GM21526 (cell line): ENCODE measurements around the gene CEP128.

Experiments
- ATAC-seq: cut with Tn5 transposase; IDR thresholded peaks from one replicate; pipeline ENCODE4 v1.9.1; 2021; ENCODE audit warnings: moderate library complexity; ENCODE audit not compliant: unreplicated experiment, low FRiP score

The CEP128 gene

GRCh38 chr14:80906336-80906735 is 35.2 kb downstream of the CEP128 start:
- ATAC-seq: no peak

DNA sequence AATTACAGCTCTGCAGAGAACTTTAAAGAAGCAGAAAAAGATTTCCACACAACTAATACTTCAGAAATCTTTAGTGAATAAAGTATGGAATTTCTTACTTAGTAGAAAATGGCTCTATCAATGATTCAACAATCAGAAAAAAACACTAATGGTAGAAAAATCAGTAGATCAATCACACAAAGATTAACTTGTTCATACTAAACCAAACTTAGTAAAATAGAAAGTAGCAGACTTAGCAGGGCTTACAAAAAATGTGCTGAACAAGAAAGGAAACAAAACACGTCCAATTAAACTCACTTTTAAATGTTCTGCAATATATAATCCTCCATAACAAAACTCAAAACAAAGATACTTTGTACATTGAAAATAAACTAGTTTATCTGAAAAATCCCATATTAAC is 38.9 kb downstream of the CEP128 start:
- no peak for ATAC-seq

DNA sequence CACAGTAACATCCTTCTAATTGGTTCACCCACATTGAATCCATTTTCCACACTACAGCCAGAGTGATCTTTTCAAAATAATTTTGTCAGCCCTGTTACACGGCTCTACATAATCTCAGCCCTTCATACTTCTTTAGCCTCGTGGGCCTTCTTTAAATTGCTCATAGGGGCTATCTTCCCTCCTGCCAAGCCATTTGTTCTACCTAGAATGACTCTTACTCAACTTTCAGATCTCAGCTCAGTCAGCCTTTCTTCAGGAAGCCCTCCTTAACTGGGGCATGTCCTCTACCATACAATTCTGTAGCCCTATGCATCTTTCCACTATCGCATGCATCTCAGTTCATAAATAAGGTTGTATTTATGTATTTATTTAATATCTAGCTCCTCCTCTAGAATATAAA is 39.7 kb downstream of the CEP128 start:
- ATAC-seq: no peak

- no peak for ATAC-seq
Measured at GRCh38 chr14:80901260-80901659, 40.3 kb downstream of the CEP128 start.

DNA sequence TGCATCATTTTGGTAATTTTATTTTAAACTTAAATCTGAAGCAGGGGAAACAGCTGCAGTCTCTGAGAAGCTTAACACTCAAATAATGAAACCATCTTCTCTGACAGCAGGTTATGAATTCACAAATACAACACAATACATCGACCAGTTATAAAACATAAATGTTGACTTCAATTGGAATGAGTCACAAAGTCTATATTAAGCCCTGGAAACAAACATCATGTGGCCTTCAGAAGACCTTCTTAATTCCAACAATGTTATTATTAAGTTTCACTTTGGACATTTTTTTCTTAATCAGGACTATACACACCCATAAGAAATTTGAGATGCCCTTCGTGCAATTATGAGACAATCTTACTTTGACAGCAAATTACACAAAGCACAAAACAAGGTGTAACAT is 68.9 kb downstream of the CEP128 start:
- no peak for ATAC-seq

DNA sequence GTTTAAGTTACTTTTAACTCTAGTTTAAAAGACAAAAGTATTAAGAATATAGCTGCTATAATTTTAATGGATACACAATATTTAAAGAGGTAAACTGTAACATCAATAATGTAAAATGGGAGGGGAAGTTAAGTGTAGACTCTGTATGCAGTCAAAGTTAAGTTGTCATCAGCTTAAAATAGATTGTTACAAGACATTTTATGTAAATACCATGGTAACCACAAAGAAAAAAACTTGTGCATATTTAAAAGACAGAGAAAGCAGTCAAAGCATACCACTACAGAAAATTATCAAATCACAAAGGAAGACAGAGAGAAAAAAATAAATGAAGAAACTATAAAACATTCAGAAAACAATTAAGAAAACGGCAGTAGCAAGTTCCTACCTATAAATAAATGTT is 73.3 kb downstream of the CEP128 start:
- ATAC-seq: no peak

DNA sequence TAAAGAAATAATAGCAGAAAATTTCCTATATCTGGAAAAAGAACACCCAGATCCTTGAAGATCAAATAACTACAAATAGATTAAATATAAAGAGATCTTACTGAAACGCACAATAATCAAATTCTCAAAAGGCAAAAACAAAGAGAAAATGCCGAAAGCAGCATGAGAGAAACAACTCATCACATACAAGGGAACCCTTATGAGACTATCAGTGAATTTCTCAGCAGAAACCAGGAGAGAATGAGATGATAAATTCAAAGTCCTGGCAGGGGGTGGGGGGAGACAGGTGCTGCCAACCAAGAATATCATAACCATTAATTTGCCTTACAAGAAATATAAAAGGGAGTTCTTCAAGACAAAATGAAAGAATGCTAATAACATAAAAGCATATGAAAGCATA is 73.7 kb downstream of the CEP128 start:
- ATAC-seq: no peak

- ATAC-seq: no peak
Measured at GRCh38 chr14:80867091-80867490, 74.4 kb downstream of the CEP128 start.

DNA sequence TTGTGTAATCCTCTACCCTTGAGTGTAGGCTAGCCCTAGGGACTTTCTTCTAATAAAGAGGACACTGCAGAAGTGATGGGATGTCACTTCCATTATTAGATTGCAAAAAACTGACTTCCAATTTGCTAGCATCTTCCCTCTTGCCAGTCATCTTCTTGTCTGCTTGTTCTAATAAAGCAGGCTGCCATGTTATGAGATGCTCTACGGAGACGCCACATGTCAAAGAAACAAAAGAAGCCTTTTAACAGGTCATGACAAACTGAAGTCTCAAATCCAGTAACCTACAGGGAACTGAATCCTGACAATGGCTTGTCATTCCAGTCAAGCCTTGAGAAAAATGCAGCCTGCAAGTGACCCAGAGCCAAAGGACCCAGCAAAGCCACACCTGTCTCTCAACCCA is 76.0 kb downstream of the CEP128 start:
- ATAC-seq: no peak

DNA sequence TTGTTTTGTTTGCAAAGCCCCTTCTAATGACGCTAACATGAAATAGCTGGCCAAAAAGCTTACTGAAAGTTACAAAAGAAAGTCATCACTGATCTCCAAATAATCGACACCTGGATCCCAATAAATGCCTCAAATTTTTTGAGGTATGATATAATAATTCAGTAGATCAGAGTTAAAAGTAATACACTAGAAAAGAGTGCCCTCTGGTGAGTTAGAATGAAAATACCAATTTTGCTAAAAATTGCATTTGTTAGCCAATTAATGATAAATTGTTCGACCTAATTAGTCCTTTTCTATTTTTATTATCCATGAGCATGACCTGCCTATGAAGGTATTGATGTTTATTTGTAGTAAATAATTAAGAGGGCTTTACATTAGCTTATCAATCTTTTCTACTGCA is 78.6 kb downstream of the CEP128 start:
- ATAC-seq: no peak

DNA sequence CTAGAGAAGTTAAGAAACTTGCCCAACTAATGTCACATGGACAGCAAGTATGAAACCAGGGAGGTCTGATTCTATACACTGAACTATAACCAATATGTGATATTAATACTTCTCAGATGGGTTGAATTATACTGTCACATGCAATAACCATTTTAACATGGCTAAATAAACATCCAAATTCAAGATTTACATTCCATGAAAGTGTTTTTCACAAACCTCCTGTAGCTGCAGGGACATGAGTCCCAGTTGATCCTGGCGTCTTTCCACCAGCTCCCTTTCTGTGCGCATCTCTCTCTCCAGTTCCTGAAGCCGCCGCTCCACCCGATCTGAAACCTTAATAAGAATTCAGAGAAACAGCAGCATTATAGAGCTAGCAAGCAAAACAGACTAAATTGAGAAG is 79.0 kb downstream of the CEP128 start:
- no peak for ATAC-seq

DNA sequence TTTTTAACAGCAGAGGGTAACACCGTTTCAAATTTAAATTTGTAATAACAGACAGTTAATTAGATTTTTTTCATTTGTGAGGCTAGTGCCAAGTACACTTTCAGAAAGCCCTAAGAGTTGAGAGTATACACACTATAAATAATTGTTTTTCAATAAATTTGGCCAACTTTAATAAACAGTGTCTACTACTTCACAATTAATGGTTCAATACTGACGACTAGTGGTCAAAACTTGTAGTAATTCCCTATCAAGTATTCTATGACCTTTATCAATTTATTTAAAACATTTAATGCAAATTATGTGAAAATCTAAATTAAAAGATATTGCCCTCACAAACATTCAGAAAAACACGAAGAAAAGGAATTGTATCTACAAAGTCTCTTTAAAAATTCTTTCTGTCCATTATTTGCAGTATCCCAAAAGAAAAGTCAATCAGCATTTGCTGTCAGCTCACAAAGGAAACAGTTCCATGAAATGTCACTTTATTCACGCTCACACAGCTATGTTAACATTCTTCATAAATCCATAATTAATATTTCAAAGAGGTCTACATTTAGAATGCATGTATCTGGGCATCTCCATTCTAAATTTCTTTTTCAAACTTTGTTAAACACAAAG is 91.2 kb downstream of the CEP128 start:
- no peak for ATAC-seq

- no peak for ATAC-seq
Measured at GRCh38 chr14:80847070-80847469, 94.5 kb downstream of the CEP128 start.

DNA sequence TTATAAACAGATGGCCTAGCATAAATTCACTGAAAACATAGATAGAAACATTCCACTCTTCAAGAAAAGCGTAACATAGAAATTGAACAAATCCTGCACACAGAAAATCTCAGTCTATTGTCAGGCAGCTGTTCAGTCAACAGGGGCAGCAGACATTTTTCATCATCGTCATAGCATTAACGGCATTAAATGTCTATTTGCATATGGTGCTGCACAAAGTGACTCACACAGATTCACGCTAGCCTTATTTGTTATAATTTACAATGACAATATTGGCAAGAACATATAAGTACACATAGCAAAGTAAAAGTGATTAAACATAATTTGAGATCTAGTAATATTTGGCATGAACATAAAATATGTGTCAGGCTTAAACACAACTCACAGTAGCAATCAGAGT is 95.7 kb downstream of the CEP128 start:
- ATAC-seq: no peak

DNA sequence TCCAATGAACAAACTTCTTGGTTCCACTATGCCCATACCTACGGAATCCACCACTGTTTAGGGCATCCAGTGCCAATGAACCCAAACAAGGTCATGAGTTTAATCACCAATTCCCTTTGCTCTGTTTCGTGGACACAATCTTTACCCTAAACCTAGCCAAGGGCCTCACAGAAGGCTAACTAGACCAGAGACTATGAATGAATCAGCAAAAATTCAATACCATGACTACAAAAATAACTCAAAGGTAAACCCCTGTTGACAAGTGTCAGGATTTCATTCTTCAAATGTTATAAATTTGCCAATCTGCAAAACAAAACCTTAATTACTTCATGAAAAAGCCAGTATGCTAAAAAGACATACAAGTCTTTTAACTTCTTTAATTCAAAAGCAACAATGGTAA is 96.7 kb downstream of the CEP128 start:
- no peak for ATAC-seq

- no peak for ATAC-seq
Measured at GRCh38 chr14:80839743-80840142, 101.8 kb downstream of the CEP128 start.

DNA sequence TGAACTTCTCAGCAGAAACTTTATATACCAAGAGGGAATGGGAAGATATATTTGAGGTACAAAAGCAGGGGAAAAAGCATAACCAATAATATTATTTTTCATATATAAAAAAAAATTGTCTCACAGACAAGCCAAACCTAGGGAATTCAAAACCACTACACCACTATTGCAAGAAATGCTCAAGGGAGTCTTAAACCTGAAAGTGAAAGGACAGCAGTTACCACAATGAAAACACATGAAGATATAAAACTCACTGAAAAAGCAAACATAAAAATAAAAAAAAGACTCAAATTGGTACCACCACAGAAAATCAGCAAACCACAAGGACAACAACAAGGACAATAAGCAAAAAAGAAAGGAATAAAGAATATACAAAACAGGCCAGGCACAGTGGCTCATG is 131.9 kb downstream of the CEP128 start:
- no peak for ATAC-seq

DNA sequence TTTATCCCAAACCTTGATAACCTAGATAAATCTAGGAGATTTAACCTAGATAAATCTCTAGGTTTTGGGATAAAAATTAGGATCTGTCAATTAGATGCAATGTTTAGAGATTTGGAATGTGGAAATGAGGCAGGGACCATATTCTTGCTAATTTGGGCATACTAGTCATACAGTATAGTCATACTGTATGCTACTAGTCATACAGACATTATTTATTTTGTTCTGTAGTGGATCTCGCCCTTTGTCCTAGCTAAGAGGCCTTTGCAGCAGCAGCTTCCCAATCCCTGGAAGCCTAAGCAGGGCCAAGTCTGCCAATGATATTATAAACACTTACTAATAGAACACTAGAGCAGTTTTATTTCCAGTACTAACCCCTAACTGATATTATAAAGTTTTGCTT is 136.4 kb downstream of the CEP128 start:
- no peak for ATAC-seq

DNA sequence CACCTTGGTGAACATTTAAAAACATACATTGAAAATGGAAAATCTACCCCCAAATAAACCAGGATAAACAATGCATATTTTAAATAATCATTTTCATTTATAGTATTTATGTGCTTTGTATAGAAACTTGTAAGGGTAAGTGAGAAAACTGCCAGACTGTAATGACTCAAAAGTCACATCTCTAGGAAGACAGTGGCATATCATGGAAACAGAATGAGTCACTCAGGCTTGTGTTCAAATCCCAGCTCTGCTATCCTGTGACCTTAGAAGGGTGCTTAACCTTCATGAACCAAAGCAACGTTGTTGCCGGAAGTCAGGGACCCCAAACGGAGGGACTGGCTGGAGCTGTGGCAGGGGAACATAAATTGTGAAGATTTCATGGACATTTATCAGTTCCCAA is 142.7 kb downstream of the CEP128 start:
- ATAC-seq: no peak

DNA sequence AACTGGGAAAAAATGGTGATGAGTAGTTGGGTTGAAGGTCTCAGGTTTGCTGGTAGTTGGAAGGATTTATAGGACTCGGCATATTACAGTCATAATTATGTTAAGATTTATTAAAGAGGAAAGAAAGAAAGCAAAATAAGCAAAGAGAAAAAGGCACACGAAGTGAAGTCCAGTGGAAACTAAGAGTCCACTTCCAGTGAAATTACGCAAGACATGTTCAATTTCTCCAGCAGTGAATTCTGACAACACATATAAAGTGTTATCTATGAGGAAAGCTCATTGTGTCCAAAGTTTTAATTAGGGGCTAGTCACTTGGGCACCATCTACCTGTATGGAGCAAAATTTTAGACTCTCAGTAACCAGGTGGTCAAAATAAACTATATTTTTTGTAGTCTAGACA is 143.3 kb downstream of the CEP128 start:
- ATAC-seq: no peak

- no peak for ATAC-seq
Measured at GRCh38 chr14:80792771-80793170, 148.8 kb downstream of the CEP128 start.

GRCh38 chr14:80787876-80788275 is 153.7 kb downstream of the CEP128 start:
- ATAC-seq: no peak

- no peak for ATAC-seq
Measured at GRCh38 chr14:80784820-80785219, 156.7 kb downstream of the CEP128 start.
